Smooth muscle cell (in vitro differentiated cells): ENCODE data around the gene MFSD6. TPM values are rescaled to one million over a fixed set of nuclear protein-coding genes. Genes with fewer than 3 reads are reported as not detected.

ENCODE experiments used
- DNase-seq: peaks from one replicate; lab custom pipeline; 2025; ENCODE audit not compliant: unreplicated experiment; lab: John Stamatoyannopoulos, UW
- H2AFZ ChIP-seq: fragments of 200-600 bp; sonication (generic); 2 replicates; pipeline ENCODE4 v1.6.0; 2016; ENCODE audit warnings: antibody characterized with exemption, low read depth, mild to moderate bottlenecking
- H3F3A ChIP-seq: fragments of 200-600 bp; sonication (generic); 2 replicates; pipeline ENCODE4 v1.6.0; 2017; ENCODE audit warnings: antibody characterized with exemption, low read depth
- H3K27ac ChIP-seq: fragments of 200-600 bp; sonication (generic); 2 replicates; pipeline ENCODE4 v1.5.1; 2016; ENCODE audit warnings: low read depth, mild to moderate bottlenecking
- H3K27me3 ChIP-seq: fragments of 200-600 bp; sonication (generic); 2 replicates; pipeline ENCODE4 v1.6.1; 2016; ENCODE audit warnings: low read depth, mild to moderate bottlenecking
- H3K36me3 ChIP-seq: fragments of 200-600 bp; sonication (generic); 2 replicates; pipeline ENCODE4 v1.5.1; 2016; ENCODE audit warnings: low read depth
- H3K4me1 ChIP-seq: fragments of 200-600 bp; sonication (generic); 2 replicates; pipeline ENCODE4 v1.5.1; 2016; ENCODE audit warnings: low read depth
- H3K4me2 ChIP-seq: fragments of 200-600 bp; sonication (generic); 2 replicates; pipeline ENCODE4 v1.6.0; 2016; ENCODE audit warnings: mild to moderate bottlenecking
- H3K4me3 ChIP-seq: fragments of 200-600 bp; sonication (generic); 2 replicates; pipeline ENCODE4 v1.5.1; 2016; ENCODE audit warnings: mild to moderate bottlenecking
- H3K79me2 ChIP-seq: fragments of 200-600 bp; sonication (generic); 2 replicates; pipeline ENCODE4 v1.6.0; 2016; ENCODE audit warnings: low read depth, mild to moderate bottlenecking
- H3K9ac ChIP-seq: fragments of 200-600 bp; sonication (generic); 2 replicates; pipeline ENCODE4 v1.6.0; 2016; ENCODE audit warnings: low read depth
- H3K9me3 ChIP-seq: fragments of 200-600 bp; sonication (generic); replicated peaks from 2 replicates; pipeline ENCODE4 v1.5.1; 2016; ENCODE audit warnings: low read depth
- H4K20me1 ChIP-seq: fragments of 200-600 bp; sonication (generic); 2 replicates; pipeline ENCODE4 v1.6.0; 2016; ENCODE audit warnings: low read depth
- CTCF ChIP-seq: fragments of 200-600 bp; sonication (generic); IDR thresholded peaks from 2 replicates; pipeline ENCODE4 v1.5.1; 2017; ENCODE audit warnings: borderline replicate concordance, mild to moderate bottlenecking, antibody characterized with exemption; ENCODE audit not compliant: insufficient read depth, poor library complexity, severe bottlenecking
- WGBS: methylation state at CpG from one replicate; pipeline ENCODE4 v1.1.7; 2016; ENCODE audit warnings: low lambda C conversion rate; 5-methylcytosine and 5-hydroxymethylcytosine counted together
- polyA plus RNA-seq: library from polyadenylated mRNA; unstranded; fragments of >200 nt; fragmentation: Nextera tagmentation; extraction: Ambion mirVana; gene quantifications from 2 replicates; pipeline ENCODE4 v1.2.1, GENCODE V29; 2016
- total RNA-seq: library from RNA; depleted of rRNA; stranded (reverse); fragments of >200 nt; gene quantifications from 2 replicates; pipeline ENCODE4 v1.2.3, GENCODE V29; 2014

MFSD6 gene
- total and polyA plus RNA-seq, 2 experiments from 2014 or later: 1.2 to 3.6 TPM

DNA sequence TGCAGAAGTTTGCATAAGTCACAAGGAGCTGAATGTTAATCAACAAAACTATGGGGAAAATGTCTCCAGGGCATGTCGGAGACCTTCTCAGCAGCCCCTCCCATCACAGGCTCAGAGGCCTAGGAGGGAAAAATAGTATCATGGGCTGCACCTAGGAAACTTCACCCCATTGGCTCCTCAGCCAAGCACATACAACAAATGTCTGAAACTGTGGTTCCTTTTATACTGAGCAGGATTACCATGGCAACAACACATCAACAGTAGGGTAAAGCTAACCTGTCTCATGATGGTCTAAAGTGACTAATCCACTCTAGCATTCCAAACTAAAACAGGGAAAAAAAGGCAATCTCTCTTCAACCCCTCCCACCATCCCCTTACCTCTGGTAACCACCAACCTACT, 129.6 kb downstream of the MFSD6 start:
- Histone ChIP-seq H3F3A (no peaks in the 10 kb centered on the region), H3K9me3 (peaks cover 16% of the 10 kb centered on the region), H3K9ac (no peak overlapping the region), H3K27me3 (no peaks in the 10 kb centered on the region), H4K20me1 (no peaks in the 10 kb centered on the region), H3K27ac (no peak overlapping the region), H3K79me2 (no peaks in the 10 kb centered on the region), H3K4me1 (peaks cover 17% of the 10 kb centered on the region), H3K4me3 (no peak overlapping the region), H2AFZ (no peak overlapping the region), H3K36me3 (no peaks in the 10 kb centered on the region), H3K4me2 (no peak overlapping the region)
- no peak for DNase-seq
- 95% methylated on average over 1 of the region's 1 CpG for WGBS
- no peak for TF ChIP-seq CTCF

GRCh38 chr2:190538201-190538600, 130.0 kb downstream of the MFSD6 start:
- no peaks in the 10 kb centered on the region for H4K20me1 ChIP-seq
- no peak for DNase-seq
- H2AFZ ChIP-seq: no peak overlapping the region
- no peak overlapping the region for H3K4me3 ChIP-seq
- H3K79me2 ChIP-seq: no peaks in the 10 kb centered on the region
- no peak overlapping the region for H3K9ac ChIP-seq
- no peak overlapping the region for H3K4me2 ChIP-seq
- H3K27ac ChIP-seq: no peak overlapping the region
- TF ChIP-seq CTCF: no peak
- peaks cover 17% of the 10 kb centered on the region for H3K4me1 ChIP-seq
- no peaks in the 10 kb centered on the region for H3K36me3 ChIP-seq
- H3K27me3 ChIP-seq: no peaks in the 10 kb centered on the region
- H3F3A ChIP-seq: no peaks in the 10 kb centered on the region
- peaks cover 16% of the 10 kb centered on the region for H3K9me3 ChIP-seq

DNA sequence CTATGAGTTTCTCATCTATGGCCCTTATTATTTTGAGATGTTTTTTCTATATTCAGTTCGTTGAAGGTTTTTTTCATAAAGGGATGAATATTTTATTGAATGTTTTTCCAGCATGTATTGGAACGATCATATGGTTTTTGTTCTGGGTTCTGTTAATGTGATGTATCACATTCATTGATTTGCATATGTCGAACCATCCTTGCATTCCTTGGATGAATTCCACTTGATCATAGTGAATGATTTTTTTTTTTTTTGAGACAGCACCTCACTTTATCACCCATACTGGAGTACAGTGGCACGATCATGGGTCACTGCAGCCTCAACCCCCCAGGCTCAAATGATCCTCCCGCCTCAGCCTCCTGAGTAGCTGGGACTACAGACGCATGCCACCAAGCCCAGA, 131.9 kb downstream of the MFSD6 start:
- Histone ChIP-seq H3F3A (no peaks in the 10 kb centered on the region), H4K20me1 (no peaks in the 10 kb centered on the region), H3K9me3 (peaks cover 16% of the 10 kb centered on the region), H3K27me3 (no peaks in the 10 kb centered on the region), H2AFZ (no peak overlapping the region), H3K79me2 (no peaks in the 10 kb centered on the region), H3K4me2 (no peak overlapping the region), H3K4me1 (peaks cover 9% of the 10 kb centered on the region), H3K9ac (no peak overlapping the region), H3K36me3 (no peaks in the 10 kb centered on the region), H3K27ac (no peak overlapping the region), H3K4me3 (no peak overlapping the region)
- DNase-seq: no peak
- no peak for TF ChIP-seq CTCF
- 90% methylated on average over 6 of the region's 6 CpGs for WGBS

DNA sequence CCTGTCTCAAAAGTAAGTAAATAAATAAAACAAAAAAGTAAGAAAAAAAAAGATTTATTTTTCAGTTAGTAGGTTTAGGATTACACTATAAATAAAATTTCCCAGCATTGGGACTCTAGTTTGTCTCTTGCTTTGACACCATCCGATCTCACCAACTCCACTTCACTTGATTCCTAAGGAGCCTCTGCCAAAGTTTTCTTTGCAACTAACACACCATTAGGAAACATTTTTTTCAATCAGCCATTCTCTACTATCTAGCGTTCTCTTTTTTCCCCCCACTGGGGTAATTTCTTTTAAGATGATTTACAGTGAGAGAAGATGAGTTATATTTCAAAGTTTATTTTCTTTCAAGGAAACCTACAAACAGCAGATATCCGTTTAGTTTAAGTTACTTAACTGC, 136.9 kb downstream of the MFSD6 start:
- WGBS: 87% methylated on average over 3 of the region's 3 CpGs
- Histone ChIP-seq H2AFZ (no peak overlapping the region), H3K4me2 (no peak overlapping the region), H3K27me3 (no peaks in the 10 kb centered on the region), H3K4me1 (no peaks in the 10 kb centered on the region), H3K36me3 (no peaks in the 10 kb centered on the region), H4K20me1 (no peaks in the 10 kb centered on the region), H3K79me2 (no peaks in the 10 kb centered on the region), H3K4me3 (no peak overlapping the region), H3K9ac (no peak overlapping the region), H3K9me3 (peaks cover 8% of the 10 kb centered on the region), H3K27ac (no peak overlapping the region), H3F3A (no peaks in the 10 kb centered on the region)
- no peak for TF ChIP-seq CTCF
- DNase-seq: no peak
